ENCODE results near the gene EMP3. TPM values are rescaled to one million over a fixed set of nuclear protein-coding genes. Genes with fewer than 3 reads are reported as not detected.

Gene EMP3
- polyA plus RNA-seq, 6 donors from 2014 or later, result 305 to 450 (median 425) TPM

DNA sequence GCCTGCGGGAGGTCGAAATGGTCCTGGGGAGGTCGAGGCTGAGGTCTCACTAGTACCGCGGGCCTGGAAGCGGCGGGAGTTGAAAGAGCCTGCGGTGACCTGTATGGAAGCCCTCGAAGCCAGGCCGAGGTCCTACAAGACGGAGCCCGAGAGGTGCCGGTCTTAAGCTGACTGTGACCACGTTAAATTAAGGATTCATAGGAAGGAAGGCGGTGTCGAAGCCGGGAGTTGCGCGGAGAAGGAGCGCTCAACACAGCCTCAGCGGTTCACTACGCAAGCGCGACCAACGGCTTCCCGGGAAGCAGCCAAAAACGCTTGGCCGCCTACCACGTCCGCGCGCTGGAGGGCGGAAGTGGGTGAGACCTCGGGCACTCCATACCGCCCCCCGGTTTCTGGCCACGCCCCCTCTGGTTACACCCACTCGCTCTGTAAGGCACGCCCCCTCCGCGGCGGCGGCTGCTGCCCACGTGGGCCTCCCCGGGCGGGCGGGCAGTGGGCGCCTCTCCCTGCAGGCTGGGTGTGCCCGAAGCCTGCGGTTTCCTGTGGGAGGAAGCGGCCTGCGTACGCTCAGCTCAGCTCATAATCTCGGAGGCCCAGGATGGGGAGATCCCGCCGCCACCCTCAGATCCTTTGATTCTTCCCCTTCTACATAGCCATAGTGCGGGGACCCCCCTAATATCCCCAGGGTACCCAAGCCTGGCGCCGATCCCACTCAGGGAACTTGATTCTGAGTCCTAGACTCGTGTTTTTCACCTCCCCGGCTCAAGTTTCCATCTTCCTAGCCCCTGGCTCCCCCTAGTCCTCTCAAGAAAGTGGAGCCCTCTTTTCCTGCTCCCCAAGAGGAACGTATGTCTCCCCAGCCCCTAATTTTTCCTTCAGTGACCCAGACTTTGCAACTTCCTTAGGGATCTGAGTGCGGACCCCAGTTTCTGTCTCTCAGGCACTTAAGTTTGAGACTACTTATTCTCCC is 3.4 kb upstream of the EMP3 start:
- H3K9me3 Mint-ChIP-seq, result peaks cover 0 to 5% (median 0%) of the 10 kb centered on the region in 7 donors
- ATAC-seq (ENCODE audit: low read depth in 2 of 2) (peak; percentile 70 to 72), DNase-seq (peak; percentile 99)
- H3K4me3 Mint-ChIP-seq, result peak overlapping the region; percentile 89 to 100 (median 96)
- peak overlapping the region; percentile 95 to 100 (median 100) for H3K27ac Mint-ChIP-seq
- peaks cover 0 to 9% of the 10 kb centered on the region in 2 donors for H3K36me3 Mint-ChIP-seq
- peaks cover 57 to 69% (median 63%) of the 10 kb centered on the region in 3 donors for H3K4me1 Mint-ChIP-seq
- no peaks in the 10 kb centered on the region for H3K27me3 Mint-ChIP-seq

DNA sequence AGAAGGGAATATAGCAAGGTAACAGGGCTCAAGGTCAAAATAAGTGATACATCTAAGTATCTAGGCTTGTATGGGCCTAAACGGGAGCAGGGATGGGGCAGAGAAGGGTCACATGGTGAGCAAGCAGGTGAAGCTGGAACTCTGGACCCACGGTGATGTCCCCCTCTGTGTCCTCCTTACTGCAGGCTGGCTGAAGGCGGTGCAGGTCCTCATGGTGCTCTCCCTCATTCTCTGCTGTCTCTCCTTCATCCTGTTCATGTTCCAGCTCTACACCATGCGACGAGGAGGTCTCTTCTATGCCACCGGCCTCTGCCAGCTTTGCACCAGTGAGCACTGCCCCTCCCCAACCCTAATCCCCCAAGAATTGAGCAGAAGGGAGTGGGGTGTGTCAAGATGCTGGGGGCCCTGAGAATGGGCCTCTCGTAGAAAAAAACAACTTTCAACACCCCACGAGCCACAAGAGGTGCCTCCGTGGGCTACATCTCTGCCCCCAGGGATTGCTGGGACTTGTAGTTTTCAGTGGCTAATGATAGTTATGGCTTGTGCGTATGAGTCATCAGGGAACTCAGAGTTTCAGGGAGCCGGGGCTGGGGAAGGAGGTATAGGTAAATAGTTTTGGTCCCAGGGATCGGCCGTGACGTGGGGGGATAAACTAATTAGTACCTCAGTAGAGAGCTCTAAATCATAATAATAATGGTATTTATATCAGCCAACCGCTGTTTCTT is 4.0 kb downstream of the EMP3 start:
- DNase-seq, result no peak
- peaks cover 0 to 5% (median 0%) of the 10 kb centered on the region in 7 donors for H3K9me3 Mint-ChIP-seq
- H3K27ac Mint-ChIP-seq, result peak overlapping the region; percentile 93 to 96 (median 96)
- peaks cover 0 to 20% of the 10 kb centered on the region in 2 donors for H3K36me3 Mint-ChIP-seq
- no peak for ATAC-seq (ENCODE audit: low read depth in 2 of 2)
- peaks cover 61 to 88% (median 83%) of the 10 kb centered on the region in 3 donors for H3K4me1 Mint-ChIP-seq
- peak overlapping the region; percentile 85 to 95 (median 90) for H3K4me3 Mint-ChIP-seq
- H3K27me3 Mint-ChIP-seq, result no peaks in the 10 kb centered on the region

DNA sequence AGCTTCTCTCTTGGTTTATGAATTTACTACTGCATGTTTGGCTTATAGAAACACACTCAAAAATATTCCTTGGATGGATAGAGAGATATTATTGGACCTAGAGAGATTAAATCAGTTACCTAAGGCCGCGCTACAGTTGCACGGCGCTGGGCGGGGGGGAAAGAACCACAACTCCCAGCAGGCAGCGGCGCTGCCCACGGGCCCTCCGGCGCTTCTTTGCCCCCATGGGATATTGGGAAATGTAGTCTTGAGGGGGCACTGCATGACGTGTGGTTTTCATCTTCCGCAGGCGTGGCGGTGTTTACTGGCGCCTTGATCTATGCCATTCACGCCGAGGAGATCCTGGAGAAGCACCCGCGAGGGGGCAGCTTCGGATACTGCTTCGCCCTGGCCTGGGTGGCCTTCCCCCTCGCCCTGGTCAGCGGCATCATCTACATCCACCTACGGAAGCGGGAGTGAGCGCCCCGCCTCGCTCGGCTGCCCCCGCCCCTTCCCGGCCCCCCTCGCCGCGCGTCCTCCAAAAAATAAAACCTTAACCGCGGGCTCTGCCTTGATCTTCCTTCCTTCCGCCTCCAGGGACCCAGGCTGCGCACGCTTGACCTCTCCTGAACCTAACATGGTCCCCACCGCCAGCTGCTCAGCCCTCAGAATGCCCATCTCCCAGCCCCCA is 4.8 kb downstream of the EMP3 start:
- peaks cover 0 to 2% (median 0%) of the 10 kb centered on the region in 7 donors for H3K9me3 Mint-ChIP-seq
- peak overlapping the region; percentile 93 to 96 (median 96) for H3K27ac Mint-ChIP-seq
- H3K27me3 Mint-ChIP-seq, result no peaks in the 10 kb centered on the region
- peak; percentile 34 to 37 for ATAC-seq (ENCODE audit: low read depth in 2 of 2)
- H3K4me1 Mint-ChIP-seq, result peaks cover 58 to 88% (median 80%) of the 10 kb centered on the region in 3 donors
- H3K4me3 Mint-ChIP-seq, result peak overlapping the region; percentile 85 to 95 (median 90)
- peak; percentile 87 for DNase-seq
- H3K36me3 Mint-ChIP-seq, result peaks cover 0 to 17% of the 10 kb centered on the region in 2 donors

DNA sequence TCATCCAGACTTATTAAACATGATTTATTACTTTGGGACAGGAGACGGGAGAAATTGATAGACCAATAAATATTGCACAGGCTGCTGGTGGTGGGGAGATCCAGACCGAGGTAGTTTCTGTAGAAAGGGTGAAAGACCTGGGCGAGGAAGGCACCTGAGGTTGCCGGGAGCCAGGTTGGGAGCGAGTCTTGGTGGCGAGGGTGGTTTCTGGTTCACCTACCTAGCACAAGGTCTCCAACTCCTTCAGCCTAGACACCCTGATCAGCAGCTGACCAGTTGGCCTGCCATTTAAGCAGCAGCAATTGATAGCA is 7.0 kb downstream of the EMP3 start:
- peak overlapping the region; percentile 26 to 99 (median 98) for H3K27ac Mint-ChIP-seq
- H3K9me3 Mint-ChIP-seq, result peaks cover 0 to 2% (median 0%) of the 10 kb centered on the region in 7 donors
- DNase-seq (no peak), ATAC-seq (ENCODE audit: low read depth in 2 of 2) (no peak)
- H3K4me1 Mint-ChIP-seq, result peaks cover 43 to 68% (median 65%) of the 10 kb centered on the region in 3 donors
- peak overlapping the region; percentile 89 to 98 (median 96) for H3K4me3 Mint-ChIP-seq
- H3K27me3 Mint-ChIP-seq, result no peaks in the 10 kb centered on the region
- H3K36me3 Mint-ChIP-seq, result peaks cover 0 to 12% of the 10 kb centered on the region in 2 donors

DNA sequence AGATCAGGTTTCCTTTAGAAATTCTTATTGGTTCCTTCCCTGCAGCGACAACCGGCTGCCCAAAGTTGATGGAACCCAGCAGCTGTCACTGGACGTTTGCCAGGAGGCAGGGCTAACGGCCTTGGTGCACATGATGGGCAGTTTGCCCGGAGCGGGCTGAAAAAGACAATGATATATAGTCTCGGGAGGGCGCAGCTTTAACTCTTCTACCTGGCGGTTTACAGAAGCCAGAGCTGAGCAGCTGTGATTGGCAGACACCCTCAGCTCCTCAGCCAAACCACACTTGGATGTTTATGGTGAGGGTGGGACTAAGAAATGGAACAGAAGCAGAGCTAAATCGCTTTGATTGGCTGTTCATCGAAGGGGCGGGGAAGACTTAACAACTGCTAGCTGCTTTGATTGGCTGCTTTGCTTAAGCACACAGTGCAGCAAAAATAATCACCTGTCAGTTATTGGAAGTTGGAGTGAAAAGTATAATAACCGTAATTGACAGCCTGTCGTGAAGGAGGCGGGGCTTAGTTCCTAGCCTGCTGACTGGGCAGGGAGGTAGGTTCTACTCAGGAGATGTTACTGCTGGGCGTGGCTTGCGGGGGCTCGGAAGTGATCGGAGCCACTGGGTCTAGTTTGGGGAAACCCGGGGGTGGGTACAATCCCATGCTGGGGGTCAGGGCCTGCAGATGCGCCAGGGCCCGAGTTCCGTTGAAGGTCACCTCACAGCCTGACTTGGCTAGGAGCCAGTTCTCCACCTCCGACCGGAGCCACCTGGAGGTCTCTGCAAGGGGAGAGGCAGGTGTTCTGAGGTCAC is 7.5 kb downstream of the EMP3 start:
- Mint-ChIP-seq H3K4me3 (peak overlapping the region; percentile 89 to 98 (median 96)), H3K4me1 (peaks cover 39 to 62% (median 60%) of the 10 kb centered on the region in 3 donors), H3K9me3 (peaks cover 0 to 2% (median 0%) of the 10 kb centered on the region in 7 donors), H3K27me3 (no peaks in the 10 kb centered on the region), H3K36me3 (peaks cover 0 to 12% of the 10 kb centered on the region in 2 donors), H3K27ac (peak overlapping the region; percentile 97 to 99 (median 98))
- peak; percentile 71 for ATAC-seq (ENCODE audit: low read depth in 2 of 2)
- DNase-seq, result peak; percentile 96

DNA sequence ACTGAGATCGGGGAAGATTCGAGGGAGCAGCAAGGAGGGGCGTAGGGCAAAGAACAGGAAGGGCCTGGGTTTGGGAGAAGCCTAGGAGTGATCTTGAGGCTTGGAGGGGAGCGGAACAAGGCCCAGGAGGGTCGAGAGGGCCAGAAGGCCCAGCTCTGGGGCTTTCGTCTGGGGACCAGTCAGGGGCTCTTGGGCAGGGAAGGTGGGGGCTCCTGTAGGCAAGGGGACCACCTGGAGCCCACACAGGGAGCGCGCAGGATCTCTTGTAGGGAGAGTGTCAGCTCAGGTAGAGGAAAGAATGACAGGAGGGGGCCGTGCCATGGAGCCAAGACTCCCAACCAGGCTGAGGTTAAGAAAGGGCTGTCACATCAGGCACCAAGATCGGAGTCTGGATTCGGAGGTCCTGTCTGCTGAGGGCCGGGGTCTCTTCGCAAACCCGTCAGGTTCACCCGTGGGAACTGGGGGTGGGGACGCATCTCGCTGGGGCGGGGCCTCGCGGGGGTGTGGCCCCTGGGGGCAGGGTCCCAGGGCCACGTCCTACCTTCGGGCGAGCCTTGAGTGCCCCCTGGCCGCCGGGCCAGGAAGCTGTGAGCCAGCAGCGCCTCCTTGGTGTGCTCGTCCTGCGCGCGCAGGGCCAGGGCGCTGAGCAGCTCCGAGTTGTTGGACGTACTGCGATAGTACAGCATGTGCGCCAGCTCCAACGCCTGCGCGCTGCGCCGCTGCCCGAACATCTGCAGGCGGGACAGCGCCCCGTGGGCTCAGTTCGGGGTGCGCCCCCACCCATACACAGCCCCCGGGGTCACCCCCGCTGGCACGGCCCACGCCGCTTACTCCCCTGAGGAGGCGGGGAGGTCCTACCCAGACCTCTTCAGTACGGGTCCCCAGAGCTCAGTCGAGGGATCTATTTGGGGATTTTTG is 8.4 kb downstream of the EMP3 start:
- ATAC-seq (ENCODE audit: low read depth in 2 of 2) (peak; percentile 60 to 61), DNase-seq (peak; percentile 91)
- H3K9me3 Mint-ChIP-seq, result no peaks in the 10 kb centered on the region
- H3K36me3 Mint-ChIP-seq, result peaks cover 0 to 9% of the 10 kb centered on the region in 2 donors
- peaks cover 35 to 61% (median 54%) of the 10 kb centered on the region in 3 donors for H3K4me1 Mint-ChIP-seq
- peak overlapping the region; percentile 97 to 99 (median 98) for H3K27ac Mint-ChIP-seq
- H3K27me3 Mint-ChIP-seq, result no peaks in the 10 kb centered on the region
- peak overlapping the region; percentile 89 to 98 (median 96) for H3K4me3 Mint-ChIP-seq

DNA sequence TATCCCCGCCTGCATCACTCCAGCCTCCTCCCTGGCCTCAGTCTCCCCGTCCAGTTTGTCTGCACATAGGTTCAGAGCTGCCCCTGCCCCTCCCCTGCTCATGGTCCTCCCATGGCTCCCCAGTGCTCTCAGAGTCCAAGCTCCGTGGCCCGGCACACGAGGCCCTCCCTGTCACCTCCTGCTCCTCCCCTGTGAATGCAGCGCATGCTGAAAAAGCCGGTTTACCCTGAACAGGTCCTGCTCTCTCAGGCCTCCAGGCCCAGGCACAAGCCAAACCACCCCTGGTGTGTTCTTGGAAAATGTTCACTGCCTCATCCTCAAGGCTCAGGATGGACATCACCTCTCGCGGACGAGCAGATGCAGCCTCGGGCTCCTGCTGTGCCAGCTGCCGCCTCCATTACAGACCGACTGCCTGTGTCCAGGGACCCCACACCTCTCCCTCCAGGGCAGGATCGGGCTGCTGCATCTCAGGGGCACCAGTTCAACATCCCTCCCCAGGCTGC is 13.0 kb downstream of the EMP3 start:
- Mint-ChIP-seq H3K4me1 (peaks cover 6 to 21% (median 14%) of the 10 kb centered on the region in 3 donors), H3K27me3 (no peaks in the 10 kb centered on the region), H3K4me3 (no peak overlapping the region), H3K9me3 (peaks cover 0 to 1% (median 0%) of the 10 kb centered on the region in 7 donors), H3K36me3 (no peaks in the 10 kb centered on the region), H3K27ac (peak overlapping the region in 1 of 6 donors; percentile 18)
- no peak for ATAC-seq (ENCODE audit: low read depth in 2 of 2)
- DNase-seq, result no peak

DNA sequence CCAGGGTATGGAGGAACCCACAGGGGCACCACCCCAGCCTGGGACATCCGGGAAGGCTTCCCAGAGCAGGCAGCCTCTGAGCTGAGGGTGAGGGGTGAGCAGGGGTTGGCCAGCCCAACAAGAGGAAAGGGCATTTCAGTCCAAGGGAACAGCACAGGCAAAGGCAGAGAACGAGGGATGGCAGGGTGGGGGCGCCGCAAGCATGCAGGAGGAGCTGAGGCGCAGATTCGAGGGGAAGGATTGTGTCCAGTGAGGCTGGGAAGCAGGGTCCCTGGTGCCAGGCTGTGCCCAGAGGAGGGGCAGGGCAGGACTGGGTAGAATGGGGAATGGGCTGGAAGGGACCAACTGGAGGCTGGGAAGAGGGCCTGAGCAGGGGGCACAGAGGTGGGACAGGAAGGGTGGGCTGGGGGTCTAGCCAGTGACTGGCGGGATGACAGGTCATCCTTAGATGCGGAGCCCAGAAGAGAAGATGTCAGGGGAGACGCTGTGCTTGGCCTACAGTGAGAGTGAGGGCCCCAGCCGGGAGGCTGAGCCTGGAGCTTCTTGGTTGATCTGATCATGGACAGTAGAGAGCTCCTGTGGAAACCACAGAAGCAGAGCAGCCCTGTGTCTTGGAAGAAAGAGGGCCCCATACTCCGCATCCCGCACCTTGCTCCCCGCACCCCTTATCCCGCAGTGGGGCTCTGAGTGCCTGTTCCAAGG is 13.6 kb downstream of the EMP3 start:
- Mint-ChIP-seq H3K4me3 (no peak overlapping the region), H3K9me3 (peaks cover 0 to 1% (median 0%) of the 10 kb centered on the region in 7 donors), H3K36me3 (no peaks in the 10 kb centered on the region), H3K4me1 (peaks cover 3 to 17% (median 12%) of the 10 kb centered on the region in 3 donors), H3K27ac (no peak overlapping the region), H3K27me3 (no peaks in the 10 kb centered on the region)
- ATAC-seq (ENCODE audit: low read depth in 2 of 2) (no peak), DNase-seq (no peak)

DNA sequence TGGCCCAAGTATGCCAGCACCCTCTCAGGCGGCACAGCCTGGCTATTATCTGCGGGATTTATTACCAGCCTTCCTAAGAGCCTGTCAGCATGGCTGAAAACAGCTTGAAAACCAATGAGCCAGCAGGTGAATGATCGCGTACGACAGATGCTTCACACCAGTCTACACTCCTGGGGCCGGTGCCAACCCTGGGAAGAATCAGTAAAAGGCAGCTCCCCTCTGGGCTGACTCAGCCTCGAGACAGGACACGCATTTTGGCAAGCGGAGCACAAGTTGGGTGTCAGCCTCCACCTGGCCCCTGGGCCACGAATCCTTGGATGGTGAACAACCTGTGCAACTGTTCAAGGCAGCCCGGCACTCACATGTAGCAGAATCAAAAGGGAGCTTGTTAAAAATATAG is 15.6 kb downstream of the EMP3 start:
- H3K9me3 Mint-ChIP-seq, result peaks cover 0 to 1% (median 0%) of the 10 kb centered on the region in 7 donors
- no peaks in the 10 kb centered on the region for H3K36me3 Mint-ChIP-seq
- no peak for ATAC-seq (ENCODE audit: low read depth in 2 of 2)
- DNase-seq, result no peak
- H3K4me1 Mint-ChIP-seq, result peaks cover 0 to 8% (median 2%) of the 10 kb centered on the region in 3 donors
- peak overlapping the region in 3 of 6 donors; percentile 28 to 74 (median 68) for H3K27ac Mint-ChIP-seq
- H3K27me3 Mint-ChIP-seq, result no peaks in the 10 kb centered on the region
- no peak overlapping the region for H3K4me3 Mint-ChIP-seq

DNA sequence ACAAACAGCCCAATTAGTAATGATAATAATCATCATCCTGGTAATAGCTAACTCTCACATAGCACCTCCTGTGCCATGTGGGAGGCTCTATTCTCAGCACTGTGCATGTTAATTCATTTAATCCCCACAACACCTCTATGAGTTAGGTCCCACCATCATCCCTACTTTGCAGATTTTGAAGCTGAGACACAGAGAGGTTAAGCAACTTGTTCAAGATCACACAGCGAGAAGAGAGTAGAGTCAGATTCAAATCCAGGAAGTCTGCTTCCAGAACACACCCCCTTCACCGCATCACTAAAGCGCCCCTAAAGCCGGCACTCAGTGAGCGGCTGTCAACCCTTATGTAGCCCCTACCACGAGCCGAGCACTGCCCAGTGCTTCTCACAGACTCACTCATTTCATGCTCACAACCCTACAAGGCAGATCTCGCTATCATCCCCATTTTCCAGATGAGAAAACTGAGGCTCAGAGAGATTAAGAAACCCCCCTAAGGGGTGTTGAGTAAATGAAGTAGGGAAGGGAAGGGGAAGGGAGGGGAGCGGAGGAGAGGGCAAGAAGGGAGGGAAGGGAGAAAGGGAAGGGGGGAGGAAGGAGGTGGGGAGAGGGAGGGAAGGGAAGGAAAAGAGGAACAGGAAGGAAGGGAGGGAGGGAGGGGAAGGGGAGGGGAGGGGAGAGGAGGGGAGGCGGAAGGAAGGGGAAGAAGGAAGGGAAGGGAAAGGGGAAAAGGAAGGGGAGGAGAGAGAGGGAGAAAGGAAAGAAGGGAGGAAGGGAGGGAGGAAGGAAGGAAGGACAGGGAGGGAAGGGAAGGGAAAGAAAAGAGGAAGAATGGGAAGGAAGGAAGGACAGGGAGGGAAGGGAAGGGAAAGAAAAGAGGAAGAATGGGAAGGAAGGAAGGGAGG is 16.4 kb downstream of the EMP3 start:
- Mint-ChIP-seq H3K36me3 (no peaks in the 10 kb centered on the region), H3K4me3 (no peak overlapping the region), H3K9me3 (peaks cover 0 to 1% (median 0%) of the 10 kb centered on the region in 7 donors), H3K27me3 (no peaks in the 10 kb centered on the region), H3K4me1 (peaks cover 0 to 8% (median 2%) of the 10 kb centered on the region in 3 donors), H3K27ac (no peak overlapping the region)
- no peak for DNase-seq
- ATAC-seq (ENCODE audit: low read depth in 2 of 2), result no peak
